Ovary (tissue), 3 donors: ENCODE results near the gene OR2Z1.

Source experiments
- POLR2A ChIP-seq: fragments of 450-650 bp; IDR thresholded peaks from one replicate; pipeline ENCODE4 v1.6.1; 2017; ENCODE audit warnings: antibody characterized with exemption, mild to moderate bottlenecking, moderate library complexity
- TF ChIP-seq, protein P1 (sequence below), 3 donors: fragments of 450-650 bp in 2 of 3; fragments of 200-600 bp in 1 of 3; IDR thresholded peaks; one replicate each; pipeline versions ENCODE4 v1.5.1 to v1.8.0; 2016 to 2022; ENCODE audit warnings: antibody characterized with exemption in 3 of 3, mild to moderate bottlenecking in 1 of 3
- donor health status: DM: no; HTN: no; CAD: no.

DNA sequence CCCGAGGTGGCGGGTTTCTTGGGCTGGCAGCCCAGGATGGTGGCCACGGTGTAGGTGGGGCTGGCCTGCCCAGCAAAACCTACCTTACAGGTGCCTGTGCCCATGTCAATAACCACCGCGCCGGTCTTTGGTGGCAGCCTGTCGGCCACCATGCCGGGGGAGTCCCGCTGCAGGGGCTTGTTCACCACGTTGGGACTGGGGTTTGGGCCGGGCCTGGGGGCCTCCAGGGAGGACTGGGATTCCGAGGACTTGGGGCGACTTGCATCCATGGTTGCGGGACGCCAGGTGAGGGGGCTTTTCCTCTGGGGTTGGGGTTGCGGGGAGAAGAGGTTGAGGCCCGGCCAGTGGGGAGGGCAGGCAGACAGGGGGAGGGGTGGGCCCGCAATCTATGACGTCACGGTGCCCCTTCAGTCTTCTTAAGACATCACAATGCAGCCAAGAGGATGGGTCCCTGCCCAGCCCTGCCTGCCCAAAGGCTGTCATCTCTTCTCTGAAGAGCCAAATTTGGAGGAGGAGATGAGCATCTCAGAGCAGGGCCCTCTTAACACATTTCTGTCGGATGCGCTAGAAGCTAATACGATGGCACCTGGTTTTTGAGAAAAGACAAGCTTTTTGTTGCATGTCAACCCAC, 22.9 kb upstream of the OR2Z1 start, which contains the start of gene ACTL9:
- TF ChIP-seq, protein P1, sequence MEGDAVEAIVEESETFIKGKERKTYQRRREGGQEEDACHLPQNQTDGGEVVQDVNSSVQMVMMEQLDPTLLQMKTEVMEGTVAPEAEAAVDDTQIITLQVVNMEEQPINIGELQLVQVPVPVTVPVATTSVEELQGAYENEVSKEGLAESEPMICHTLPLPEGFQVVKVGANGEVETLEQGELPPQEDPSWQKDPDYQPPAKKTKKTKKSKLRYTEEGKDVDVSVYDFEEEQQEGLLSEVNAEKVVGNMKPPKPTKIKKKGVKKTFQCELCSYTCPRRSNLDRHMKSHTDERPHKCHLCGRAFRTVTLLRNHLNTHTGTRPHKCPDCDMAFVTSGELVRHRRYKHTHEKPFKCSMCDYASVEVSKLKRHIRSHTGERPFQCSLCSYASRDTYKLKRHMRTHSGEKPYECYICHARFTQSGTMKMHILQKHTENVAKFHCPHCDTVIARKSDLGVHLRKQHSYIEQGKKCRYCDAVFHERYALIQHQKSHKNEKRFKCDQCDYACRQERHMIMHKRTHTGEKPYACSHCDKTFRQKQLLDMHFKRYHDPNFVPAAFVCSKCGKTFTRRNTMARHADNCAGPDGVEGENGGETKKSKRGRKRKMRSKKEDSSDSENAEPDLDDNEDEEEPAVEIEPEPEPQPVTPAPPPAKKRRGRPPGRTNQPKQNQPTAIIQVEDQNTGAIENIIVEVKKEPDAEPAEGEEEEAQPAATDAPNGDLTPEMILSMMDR (IDR thresholded peaks at IDR 0.05) = no peak
- TF ChIP-seq POLR2A = no peak
